Measurements from ENCODE around the gene DSCAM. TPM values are rescaled to one million over a fixed set of nuclear protein-coding genes. Genes with fewer than 3 reads are reported as not detected.

The DSCAM gene
- total RNA-seq, 1 donor: not detected

DNA sequence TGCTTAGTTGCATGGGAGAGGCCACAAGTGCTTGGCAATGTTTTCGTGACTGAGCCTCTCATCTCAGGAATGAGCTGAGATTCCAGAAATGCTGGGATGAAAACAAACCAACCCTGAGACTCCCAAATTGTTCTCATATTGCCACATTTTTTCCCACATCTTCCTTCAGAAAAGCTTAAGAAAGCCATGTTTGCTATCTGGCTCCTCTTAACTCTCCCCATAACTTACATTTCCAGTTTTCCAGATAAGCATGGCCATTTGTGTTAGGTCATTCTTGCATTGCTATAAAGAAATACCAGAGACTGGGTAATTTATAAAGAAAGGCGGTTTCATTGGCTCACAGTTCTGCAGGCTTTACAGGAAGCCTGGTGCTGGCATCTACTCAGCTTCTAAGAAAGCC, 17.2 kb downstream of the DSCAM start:
- no peak overlapping the region for H3K4me3 ChIP-seq (ENCODE audit: low read depth, low read length)
- TF ChIP-seq, protein P1, sequence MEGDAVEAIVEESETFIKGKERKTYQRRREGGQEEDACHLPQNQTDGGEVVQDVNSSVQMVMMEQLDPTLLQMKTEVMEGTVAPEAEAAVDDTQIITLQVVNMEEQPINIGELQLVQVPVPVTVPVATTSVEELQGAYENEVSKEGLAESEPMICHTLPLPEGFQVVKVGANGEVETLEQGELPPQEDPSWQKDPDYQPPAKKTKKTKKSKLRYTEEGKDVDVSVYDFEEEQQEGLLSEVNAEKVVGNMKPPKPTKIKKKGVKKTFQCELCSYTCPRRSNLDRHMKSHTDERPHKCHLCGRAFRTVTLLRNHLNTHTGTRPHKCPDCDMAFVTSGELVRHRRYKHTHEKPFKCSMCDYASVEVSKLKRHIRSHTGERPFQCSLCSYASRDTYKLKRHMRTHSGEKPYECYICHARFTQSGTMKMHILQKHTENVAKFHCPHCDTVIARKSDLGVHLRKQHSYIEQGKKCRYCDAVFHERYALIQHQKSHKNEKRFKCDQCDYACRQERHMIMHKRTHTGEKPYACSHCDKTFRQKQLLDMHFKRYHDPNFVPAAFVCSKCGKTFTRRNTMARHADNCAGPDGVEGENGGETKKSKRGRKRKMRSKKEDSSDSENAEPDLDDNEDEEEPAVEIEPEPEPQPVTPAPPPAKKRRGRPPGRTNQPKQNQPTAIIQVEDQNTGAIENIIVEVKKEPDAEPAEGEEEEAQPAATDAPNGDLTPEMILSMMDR (IDR thresholded peaks at IDR 0.05; ENCODE audit: insufficient read depth, low read length): no peak
- DNase-seq (ENCODE audit: low read depth): no peak

DNA sequence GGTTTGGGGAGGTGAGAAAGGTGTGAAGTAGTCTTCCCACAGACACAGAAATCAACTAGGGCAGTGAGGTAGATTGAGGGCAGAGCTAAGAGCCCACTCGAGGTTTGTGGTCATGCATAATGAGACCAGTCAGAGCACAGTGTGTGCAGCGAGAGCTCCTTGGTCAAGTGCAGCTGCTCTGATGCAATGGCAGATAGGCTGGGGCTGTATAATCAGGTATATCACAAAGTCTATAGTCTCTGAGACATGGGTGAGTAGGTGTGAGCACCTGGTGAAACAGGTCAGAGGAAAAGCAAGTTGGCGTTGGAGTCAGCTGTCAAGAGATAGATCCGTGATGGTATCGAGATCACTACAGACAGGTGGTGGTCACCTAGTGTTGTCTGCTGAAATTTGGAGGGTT, 17.6 kb downstream of the DSCAM start:
- H3K4me3 ChIP-seq (ENCODE audit: low read depth, low read length): no peak overlapping the region
- TF ChIP-seq, protein P1 (IDR thresholded peaks at IDR 0.05; ENCODE audit: insufficient read depth, low read length): no peak
- no peak for DNase-seq (ENCODE audit: low read depth)

DNA sequence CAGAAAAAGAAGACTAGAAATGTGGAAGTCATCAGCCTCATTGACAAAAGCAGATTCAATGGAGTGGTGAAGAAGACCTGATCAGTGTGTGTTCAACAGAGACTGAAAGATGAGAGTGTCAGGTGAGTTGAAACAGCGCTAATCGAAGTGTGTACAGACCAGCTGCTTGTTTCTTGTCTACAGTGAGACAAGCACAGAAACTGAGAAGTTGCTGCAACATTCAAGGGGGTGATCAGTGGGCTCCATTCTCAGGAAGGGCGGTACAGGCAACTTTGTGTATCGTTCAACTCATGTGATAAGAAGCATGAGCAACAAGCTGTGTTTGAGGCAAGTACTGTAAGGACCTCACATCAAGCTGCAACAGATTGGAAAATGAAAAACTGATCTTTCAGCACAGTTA, 19.4 kb downstream of the DSCAM start:
- TF ChIP-seq, protein P1 (IDR thresholded peaks at IDR 0.05; ENCODE audit: insufficient read depth, low read length): no peak
- no peak for DNase-seq (ENCODE audit: low read depth)
- no peak overlapping the region for H3K4me3 ChIP-seq (ENCODE audit: low read depth, low read length)

DNA sequence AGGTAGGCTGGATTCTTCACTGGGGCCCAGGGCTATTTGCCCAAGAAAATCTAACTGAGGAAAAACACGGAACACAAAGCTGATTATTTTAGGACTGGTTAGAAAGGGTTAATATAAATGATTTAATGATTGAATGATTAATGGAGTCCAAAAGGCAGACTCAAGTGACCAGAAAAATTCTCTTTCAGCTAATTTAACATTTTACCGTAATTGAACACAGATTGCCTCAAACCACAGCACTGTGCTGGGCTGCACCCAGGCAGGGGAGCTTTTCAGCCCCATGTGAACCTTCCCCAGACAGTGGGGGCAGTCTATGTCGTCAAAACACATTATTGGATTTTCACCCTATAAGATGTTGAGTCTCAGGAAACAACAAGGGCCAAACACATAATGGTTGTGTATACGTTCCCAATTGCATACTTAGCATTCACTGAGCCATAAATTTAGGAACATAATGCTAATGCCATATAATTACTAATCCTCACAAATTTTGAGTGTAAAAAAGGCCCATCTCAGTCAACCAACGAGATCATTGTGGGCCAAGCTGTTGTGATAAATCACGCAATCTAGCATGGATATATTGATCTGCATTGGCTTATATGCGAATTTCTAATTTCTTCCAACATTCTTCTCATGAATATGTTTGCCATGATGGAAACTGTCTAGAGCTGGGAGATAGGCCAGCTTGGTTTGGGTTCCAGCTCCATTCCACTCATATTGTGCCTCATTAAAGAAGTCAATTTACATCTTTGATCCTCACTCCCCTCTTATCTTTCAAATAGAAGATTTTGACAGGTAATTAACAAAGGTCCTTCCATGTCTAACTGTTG, 27.7 kb downstream of the DSCAM start:
- no peak overlapping the region for H3K4me3 ChIP-seq (ENCODE audit: low read depth, low read length)
- no peak for DNase-seq (ENCODE audit: low read depth)
- TF ChIP-seq, protein P1 (IDR thresholded peaks at IDR 0.05; ENCODE audit: insufficient read depth, low read length): no peak

DNA sequence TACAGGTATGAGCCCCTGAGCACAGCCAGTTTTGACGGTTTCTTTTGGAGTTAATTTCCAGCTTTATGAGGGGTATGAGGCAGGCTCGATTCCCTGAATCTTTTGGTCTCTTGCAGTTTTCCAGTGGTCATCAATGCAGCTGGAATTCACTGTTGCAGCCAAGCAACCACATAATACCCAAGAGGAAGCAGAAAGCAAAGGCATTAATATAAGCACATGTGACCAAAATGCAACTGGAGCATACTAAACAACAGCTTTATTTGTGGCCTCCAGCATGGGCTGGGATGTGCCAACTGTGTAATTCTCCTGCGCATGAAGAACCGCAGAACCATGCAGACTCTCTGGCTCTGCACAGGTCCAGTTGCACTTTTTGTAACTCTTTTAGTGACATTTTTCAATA, 33.0 kb downstream of the DSCAM start:
- DNase-seq (ENCODE audit: low read depth): no peak
- no peak overlapping the region for H3K4me3 ChIP-seq (ENCODE audit: low read depth, low read length)
- TF ChIP-seq, protein P1 (IDR thresholded peaks at IDR 0.05; ENCODE audit: insufficient read depth, low read length): no peak

DNA sequence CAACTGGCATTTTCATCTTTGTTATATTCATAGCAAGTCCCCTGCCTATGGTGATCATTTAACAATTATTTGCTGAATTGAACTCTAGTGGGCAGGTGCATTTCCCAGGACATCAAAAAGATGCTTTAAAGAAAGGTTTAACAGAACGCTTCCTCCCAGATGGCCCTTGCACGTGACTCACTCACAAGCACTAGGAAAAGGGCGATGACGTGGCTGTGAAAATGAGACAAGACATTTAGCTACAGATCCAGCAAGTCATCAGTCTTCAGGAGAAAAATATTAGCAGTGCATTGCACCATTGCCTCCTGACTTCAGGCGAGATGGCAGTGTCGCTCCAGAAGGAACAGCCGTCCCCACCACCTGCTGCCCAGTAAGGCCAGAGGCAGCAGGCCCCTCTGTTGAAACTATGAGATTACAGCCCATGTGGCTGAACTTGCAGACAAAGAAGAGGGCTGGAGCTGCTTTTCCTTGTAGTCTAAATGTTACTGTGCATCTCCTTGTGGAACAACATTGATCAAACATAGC, 37.2 kb downstream of the DSCAM start:
- TF ChIP-seq, protein P1 (IDR thresholded peaks at IDR 0.05; ENCODE audit: insufficient read depth, low read length): no peak
- no peak overlapping the region for H3K4me3 ChIP-seq (ENCODE audit: low read depth, low read length)
- DNase-seq (ENCODE audit: low read depth): no peak
